ENCODE measurements around the gene CD63.
A peak's percentile ranks its signal among the peaks of the same experiment; 100 is the strongest.

CD63 gene

DNA sequence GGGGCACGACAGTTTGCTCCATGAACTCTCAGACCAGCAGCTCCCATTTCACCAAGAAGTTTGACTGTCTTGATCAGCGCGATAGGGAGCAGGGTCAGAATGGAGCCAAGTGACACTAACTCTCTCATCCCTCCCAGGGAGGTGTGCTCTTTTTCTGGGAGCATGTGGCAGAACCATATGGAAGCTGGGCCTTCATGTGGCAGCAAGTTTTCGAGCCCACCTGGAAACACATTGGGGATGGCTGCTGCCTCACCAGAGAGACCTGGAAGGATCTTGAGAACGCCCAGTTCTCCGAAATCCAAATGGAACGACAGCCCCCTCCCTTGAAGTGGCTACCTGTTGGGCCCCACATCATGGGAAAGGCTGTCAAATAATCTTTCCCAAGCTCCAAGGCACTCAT lies 45.1 kb downstream of the CD63 start:
- no peaks in the 10 kb centered on the region for H3K36me3 ChIP-seq (replicated peaks)
- no peak for DNase-seq
- H3K27me3 ChIP-seq (replicated peaks), result no peaks in the 10 kb centered on the region
- H3K27ac ChIP-seq, result no peak overlapping the region
- TF ChIP-seq, protein P1, sequence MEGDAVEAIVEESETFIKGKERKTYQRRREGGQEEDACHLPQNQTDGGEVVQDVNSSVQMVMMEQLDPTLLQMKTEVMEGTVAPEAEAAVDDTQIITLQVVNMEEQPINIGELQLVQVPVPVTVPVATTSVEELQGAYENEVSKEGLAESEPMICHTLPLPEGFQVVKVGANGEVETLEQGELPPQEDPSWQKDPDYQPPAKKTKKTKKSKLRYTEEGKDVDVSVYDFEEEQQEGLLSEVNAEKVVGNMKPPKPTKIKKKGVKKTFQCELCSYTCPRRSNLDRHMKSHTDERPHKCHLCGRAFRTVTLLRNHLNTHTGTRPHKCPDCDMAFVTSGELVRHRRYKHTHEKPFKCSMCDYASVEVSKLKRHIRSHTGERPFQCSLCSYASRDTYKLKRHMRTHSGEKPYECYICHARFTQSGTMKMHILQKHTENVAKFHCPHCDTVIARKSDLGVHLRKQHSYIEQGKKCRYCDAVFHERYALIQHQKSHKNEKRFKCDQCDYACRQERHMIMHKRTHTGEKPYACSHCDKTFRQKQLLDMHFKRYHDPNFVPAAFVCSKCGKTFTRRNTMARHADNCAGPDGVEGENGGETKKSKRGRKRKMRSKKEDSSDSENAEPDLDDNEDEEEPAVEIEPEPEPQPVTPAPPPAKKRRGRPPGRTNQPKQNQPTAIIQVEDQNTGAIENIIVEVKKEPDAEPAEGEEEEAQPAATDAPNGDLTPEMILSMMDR (IDR thresholded peaks at IDR 0.05; ENCODE audit: low read depth, low read length, missing control alignments), result no peak
- in situ Hi-C loops (cut with HindIII; ENCODE audit: low pct_ligation_motif_present, low sequenced_read_pairs), result no loop called here
- no peak overlapping the region for H3K4me3 ChIP-seq (ENCODE audit: low read depth, low read length)

GRCh38 chr12:55682087-55682796 lies 46.6 kb downstream of the CD63 start:
- TF ChIP-seq, protein P1 (IDR thresholded peaks at IDR 0.05; ENCODE audit: low read depth, low read length, missing control alignments), result no peak
- Histone ChIP-seq H3K4me3 (ENCODE audit: low read depth, low read length) (no peak overlapping the region), H3K36me3 (replicated peaks) (no peaks in the 10 kb centered on the region), H3K27me3 (replicated peaks) (no peaks in the 10 kb centered on the region), H3K27ac (no peak overlapping the region)
- in situ Hi-C loops (cut with HindIII; ENCODE audit: low pct_ligation_motif_present, low sequenced_read_pairs), result no loop called here
- DNase-seq, result no peak

DNA sequence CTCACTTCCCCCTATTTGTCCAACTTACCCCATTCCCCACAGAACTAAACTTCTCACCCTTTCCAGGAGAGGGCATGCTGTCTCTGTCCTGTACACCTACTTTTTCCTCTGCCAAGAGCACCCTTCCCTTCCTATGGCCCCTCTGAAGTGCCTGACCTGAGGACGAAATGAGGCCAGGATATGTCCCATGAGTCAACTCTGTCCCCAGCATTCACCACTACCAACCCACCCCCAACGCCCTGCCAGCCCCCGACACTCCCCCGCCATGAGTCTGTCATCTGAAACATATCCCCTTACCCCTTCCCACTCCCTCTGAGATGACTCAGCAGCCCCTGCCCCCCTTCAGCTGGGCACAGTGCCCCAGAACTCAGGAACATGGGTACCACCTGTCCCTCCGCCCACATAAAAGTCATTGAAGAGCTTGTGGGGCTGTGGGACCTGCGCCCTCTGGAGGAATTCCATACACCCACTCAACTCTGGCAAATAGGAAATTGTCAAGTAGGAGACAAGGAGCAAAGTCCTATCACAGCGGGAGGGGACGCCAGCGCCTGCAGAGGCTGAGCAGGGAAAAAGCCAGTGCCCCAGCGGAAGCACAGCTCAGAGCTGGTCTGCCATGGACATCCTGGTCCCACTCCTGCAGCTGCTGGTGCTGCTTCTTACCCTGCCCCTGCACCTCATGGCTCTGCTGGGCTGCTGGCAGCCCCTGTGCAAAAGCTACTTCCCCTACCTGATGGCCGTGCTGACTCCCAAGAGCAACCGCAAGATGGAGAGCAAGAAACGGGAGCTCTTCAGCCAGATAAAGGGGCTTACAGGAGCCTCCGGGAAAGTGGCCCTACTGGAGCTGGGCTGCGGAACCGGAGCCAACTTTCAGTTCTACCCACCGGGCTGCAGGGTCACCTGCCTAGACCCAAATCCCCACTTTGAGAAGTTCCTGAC lies 47.4 kb downstream of the CD63 start:
- TF ChIP-seq, protein P1 (IDR thresholded peaks at IDR 0.05; ENCODE audit: low read depth, low read length, missing control alignments), result peak; percentile 65
- Histone ChIP-seq H3K4me3 (ENCODE audit: low read depth, low read length) (peak overlapping the region; percentile 26), H3K27me3 (replicated peaks) (no peaks in the 10 kb centered on the region), H3K27ac (no peak overlapping the region), H3K36me3 (replicated peaks) (no peaks in the 10 kb centered on the region)
- in situ Hi-C loops (cut with HindIII; ENCODE audit: low pct_ligation_motif_present, low sequenced_read_pairs), result no loop called here
- DNase-seq, result peak; percentile 25

DNA sequence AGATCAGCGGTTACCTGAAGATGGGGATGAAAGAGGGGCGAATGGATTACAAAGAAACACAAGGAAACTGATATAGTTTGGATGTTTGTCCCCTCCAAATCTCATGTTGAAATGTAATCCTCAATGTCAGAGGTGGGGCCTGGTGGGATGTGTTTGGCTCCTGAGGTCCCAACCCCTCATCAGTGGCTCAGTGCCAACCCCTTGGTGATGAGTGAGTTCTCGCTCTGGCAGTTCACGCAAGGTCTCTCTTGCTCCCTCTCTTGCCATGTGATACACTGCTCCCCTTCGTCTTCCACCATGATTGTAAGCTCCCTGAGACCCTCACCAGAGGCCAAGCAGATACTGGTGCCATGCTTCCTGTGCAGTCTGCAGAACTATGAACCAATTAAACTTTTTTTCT lies 49.1 kb downstream of the CD63 start:
- in situ Hi-C loops (cut with HindIII; ENCODE audit: low pct_ligation_motif_present, low sequenced_read_pairs), result no loop called here
- no peaks in the 10 kb centered on the region for H3K36me3 ChIP-seq (replicated peaks)
- H3K27me3 ChIP-seq (replicated peaks), result no peaks in the 10 kb centered on the region
- TF ChIP-seq, protein P1 (IDR thresholded peaks at IDR 0.05; ENCODE audit: low read depth, low read length, missing control alignments), result no peak
- H3K4me3 ChIP-seq (ENCODE audit: low read depth, low read length), result no peak overlapping the region
- H3K27ac ChIP-seq, result no peak overlapping the region
- no peak for DNase-seq

DNA sequence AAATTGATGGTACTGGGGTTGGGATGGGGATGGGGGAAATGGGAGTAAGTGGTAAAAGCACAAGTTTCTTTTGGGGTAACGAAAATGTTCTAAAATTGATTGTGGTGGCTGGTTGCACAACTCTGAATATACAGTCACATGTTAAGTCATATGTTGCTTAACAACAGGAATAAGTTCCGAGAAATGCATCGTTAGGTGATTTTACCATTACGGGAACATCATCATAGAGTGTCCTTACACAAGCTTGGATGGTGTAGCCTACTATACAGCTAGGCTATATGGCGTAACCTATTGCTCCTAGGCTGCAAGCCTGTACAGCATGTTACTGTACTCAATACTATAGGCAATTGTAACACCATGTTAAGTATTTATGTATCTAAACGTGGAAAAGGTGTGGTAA lies 52.1 kb downstream of the CD63 start:
- H3K27ac ChIP-seq, result no peak overlapping the region
- TF ChIP-seq, protein P1 (IDR thresholded peaks at IDR 0.05; ENCODE audit: low read depth, low read length, missing control alignments), result no peak
- no peaks in the 10 kb centered on the region for H3K27me3 ChIP-seq (replicated peaks)
- no peak overlapping the region for H3K4me3 ChIP-seq (ENCODE audit: low read depth, low read length)
- no peak for DNase-seq
- H3K36me3 ChIP-seq (replicated peaks), result no peaks in the 10 kb centered on the region
- in situ Hi-C loops (cut with HindIII; ENCODE audit: low pct_ligation_motif_present, low sequenced_read_pairs), result no loop called here
